Aorta (tissue), 5 donors: Measurements from ENCODE around the gene MRPL46. TPM values are rescaled to one million over a fixed set of nuclear protein-coding genes. Genes with fewer than 3 reads are reported as not detected.

ENCODE experiments used
- ATAC-seq: fragments of 200-7000 bp; cut with Tn5 transposase; one replicate; pipeline ENCODE4 v1.9.1; 2022; ENCODE audit warnings: moderate library complexity; ENCODE audit not compliant: low FRiP score
- DNase-seq, 2 donors: peaks; one replicate each; pipeline ENCODE4 v3.0.0-alpha.2; 2020
- H3K27ac ChIP-seq, 2 donors: one replicate each; pipeline ENCODE4 v1.5.1; 2013; ENCODE audit warnings: low read length in 2 of 2, mild to moderate bottlenecking in 2 of 2, moderate library complexity in 2 of 2, control low read depth in 1 of 2, inconsistent platforms in 1 of 2, low read depth in 1 of 2
- H3K27me3 ChIP-seq, 2 donors: one replicate each; pipeline ENCODE4 v1.6.1; 2013; ENCODE audit warnings: control low read depth in 1 of 2, low read length in 1 of 2, mild to moderate bottlenecking in 1 of 2, moderate library complexity in 1 of 2; ENCODE audit not compliant: insufficient read depth in 2 of 2, control insufficient read depth in 1 of 2
- H3K36me3 ChIP-seq, 2 donors: one replicate each; pipeline ENCODE4 v1.6.1; 2013; ENCODE audit warnings: control low read depth in 1 of 2, low read length in 1 of 2, mild to moderate bottlenecking in 1 of 2; ENCODE audit not compliant: insufficient read depth in 2 of 2, control insufficient read depth in 1 of 2
- H3K4me1 ChIP-seq, 2 donors: one replicate each; pipeline ENCODE4 v1.6.1; 2013; ENCODE audit warnings: low read length in 2 of 2, control low read depth in 1 of 2, mild to moderate bottlenecking in 1 of 2, moderate library complexity in 1 of 2; ENCODE audit not compliant: insufficient read depth in 2 of 2, control insufficient read depth in 1 of 2
- H3K4me3 ChIP-seq, 2 donors: one replicate each; pipeline ENCODE4 v1.5.1; 2013; ENCODE audit warnings: low read length in 2 of 2, control low read depth in 1 of 2, mild to moderate bottlenecking in 1 of 2
- H3K9me3 ChIP-seq: one replicate; pipeline ENCODE4 v1.6.1; 2013; ENCODE audit warnings: mild to moderate bottlenecking, low read length; ENCODE audit not compliant: control insufficient read depth
- WGBS, 2 donors: extraction: QIAGEN DNeasy Blood & Tissue Kit; methylation state at CpG; one replicate each; pipeline ENCODE4 v1.1.7; 2013; 5-methylcytosine and 5-hydroxymethylcytosine counted together
- intact Hi-C, 2 donors: fragments of 100-400 bp; cut with DNase I; formaldehyde crosslinking; loops; one replicate each; pipeline versions ENCODE4 v1.14.2 to v1.15.0; 2022
- polyA plus RNA-seq, 2 donors: library from polyadenylated mRNA; stranded (reverse); fragments of 200-250 nt; gene quantifications; one replicate each; pipeline ENCODE4 v1.2.3, GENCODE V29; 2013
- total RNA-seq, 2 donors: library from RNA; stranded (reverse); fragmentation: NEBNext Ultra II Directional; extraction: Animal tissue kit (Norgen Biotek cat#: 25700); gene quantifications; one replicate each; pipeline ENCODE4 v1.2.1, GENCODE V29; 2021
- donor health status: healthy with polysubstance abuse.
- donor health status: Bipolar disorder and iron deficiency.
- donor health status: DM: no; HTN: no; CAD: no.
- donor health status: DM: no; HTN: no; CAD: no.
- donor health status: DM: yes; HTN: yes; CAD: no.

Gene MRPL46
- total and polyA plus RNA-seq, 4 donors = 14.1 to 29.4 (median 20.1) TPM

DNA sequence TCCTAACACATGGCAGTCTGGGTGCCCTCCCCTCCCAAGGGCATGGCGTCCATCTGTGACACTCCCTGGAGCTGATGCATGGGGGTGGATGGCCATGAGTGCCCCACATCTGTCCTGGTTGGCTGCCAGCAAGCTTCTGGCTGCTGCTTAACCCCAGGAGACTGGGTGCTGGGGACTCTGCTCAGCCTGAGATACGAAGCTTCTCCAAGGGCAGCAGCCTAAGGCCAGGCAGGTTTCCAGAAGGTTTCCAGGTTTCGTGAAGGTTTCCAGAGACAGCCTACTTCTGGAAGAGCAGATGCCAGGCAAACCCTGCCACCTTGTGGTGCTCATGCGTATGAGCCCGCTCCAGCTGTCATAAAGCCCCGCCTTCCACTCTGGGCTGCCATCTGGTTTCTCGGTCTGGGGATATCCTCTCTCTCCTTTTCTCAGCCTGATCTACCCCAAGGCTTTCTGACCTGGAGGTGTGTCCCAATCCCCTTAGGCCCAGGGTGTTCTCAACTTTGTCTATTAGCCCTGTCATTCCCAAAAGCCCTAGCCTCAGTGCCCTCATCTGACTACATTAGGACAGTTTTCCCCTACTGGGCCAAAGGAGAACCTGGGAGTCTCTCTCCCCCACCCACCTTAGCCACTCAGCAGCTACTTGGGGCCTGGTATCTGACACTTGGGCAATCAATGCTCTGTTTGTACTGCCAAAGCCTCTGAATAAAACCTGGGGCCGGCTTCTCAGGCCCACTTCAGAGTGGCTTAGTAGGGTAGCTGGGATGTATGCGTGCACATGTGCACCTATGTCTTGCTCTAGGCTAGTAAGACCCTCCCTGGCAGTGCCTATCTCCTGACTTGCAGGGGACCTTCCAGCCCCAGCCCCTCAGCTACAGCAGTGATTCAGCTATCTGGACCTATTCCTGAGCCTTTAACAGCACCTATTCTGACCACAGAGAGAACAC is 12.0 kb downstream of the MRPL46 start:
- intact Hi-C loops = loop anchor here (5.0 to 10.0 kb wide), 4 partner anchors 120 to 1540 kb away; partner anchors contain the start of gene NTRK3 (in 1 of the 2)
- ATAC-seq (peak; percentile 47), DNase-seq (peak in 1 of 2 donors; percentile 59)
- 25 to 28% methylated on average over 9 of the region's 9 CpGs for WGBS, 2 donors
- no peaks in the 10 kb centered on the region for H3K27me3 ChIP-seq
- no peak overlapping the region for H3K4me3 ChIP-seq
- H3K4me1 ChIP-seq = no peaks in the 10 kb centered on the region
- no peak overlapping the region for H3K27ac ChIP-seq
- H3K36me3 ChIP-seq = peaks cover 4 to 14% of the 10 kb centered on the region in 2 donors
- no peaks in the 10 kb centered on the region for H3K9me3 ChIP-seq

GRCh38 chr15:88454236-88454635 is 13.0 kb downstream of the MRPL46 start:
- WGBS, 2 donors = 57 to 58% methylated on average over 1 of the region's 1 CpG
- no peak for DNase-seq
- Histone ChIP-seq H3K27ac (no peak overlapping the region), H3K9me3 (no peaks in the 10 kb centered on the region), H3K4me3 (no peak overlapping the region), H3K27me3 (no peaks in the 10 kb centered on the region), H3K4me1 (no peaks in the 10 kb centered on the region), H3K36me3 (peaks cover 0 to 6% of the 10 kb centered on the region in 2 donors)
- ATAC-seq = no peak
- intact Hi-C loops = loop anchor here (5.0 to 10.0 kb wide), 4 partner anchors 119 to 1539 kb away; partner anchors contain the start of gene NTRK3 (in 1 of the 2)

DNA sequence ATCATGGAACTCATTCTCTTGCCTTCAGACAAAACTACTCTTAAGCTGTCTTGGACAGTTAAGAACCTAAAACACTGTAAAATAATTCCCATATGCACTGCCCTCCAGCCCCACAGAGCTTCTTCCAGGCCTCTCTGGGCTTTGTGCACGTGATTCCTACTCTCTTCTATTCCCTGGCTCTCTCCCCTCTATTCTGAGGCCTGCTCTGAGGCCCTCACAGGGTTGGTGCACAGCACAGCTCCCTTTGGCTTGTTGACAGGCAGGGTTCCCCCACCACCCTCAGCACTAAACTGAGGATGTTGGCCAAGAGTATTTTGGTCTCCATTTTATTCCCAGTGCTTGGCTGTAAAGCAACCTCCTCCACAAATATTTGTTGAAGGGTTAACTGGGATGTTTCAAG is 13.5 kb downstream of the MRPL46 start:
- Histone ChIP-seq H3K4me3 (no peak overlapping the region), H3K4me1 (no peaks in the 10 kb centered on the region), H3K27me3 (no peaks in the 10 kb centered on the region), H3K36me3 (peaks cover 0 to 4% of the 10 kb centered on the region in 2 donors), H3K9me3 (no peaks in the 10 kb centered on the region), H3K27ac (no peak overlapping the region)
- WGBS, 2 donors = 25 to 27% methylated on average over 1 of the region's 1 CpG
- ATAC-seq (no peak), DNase-seq (no peak)
- intact Hi-C loops = loop anchor here (5.0 to 10.0 kb wide), 4 partner anchors 119 to 1539 kb away; partner anchors contain the start of gene NTRK3 (in 1 of the 2)

DNA sequence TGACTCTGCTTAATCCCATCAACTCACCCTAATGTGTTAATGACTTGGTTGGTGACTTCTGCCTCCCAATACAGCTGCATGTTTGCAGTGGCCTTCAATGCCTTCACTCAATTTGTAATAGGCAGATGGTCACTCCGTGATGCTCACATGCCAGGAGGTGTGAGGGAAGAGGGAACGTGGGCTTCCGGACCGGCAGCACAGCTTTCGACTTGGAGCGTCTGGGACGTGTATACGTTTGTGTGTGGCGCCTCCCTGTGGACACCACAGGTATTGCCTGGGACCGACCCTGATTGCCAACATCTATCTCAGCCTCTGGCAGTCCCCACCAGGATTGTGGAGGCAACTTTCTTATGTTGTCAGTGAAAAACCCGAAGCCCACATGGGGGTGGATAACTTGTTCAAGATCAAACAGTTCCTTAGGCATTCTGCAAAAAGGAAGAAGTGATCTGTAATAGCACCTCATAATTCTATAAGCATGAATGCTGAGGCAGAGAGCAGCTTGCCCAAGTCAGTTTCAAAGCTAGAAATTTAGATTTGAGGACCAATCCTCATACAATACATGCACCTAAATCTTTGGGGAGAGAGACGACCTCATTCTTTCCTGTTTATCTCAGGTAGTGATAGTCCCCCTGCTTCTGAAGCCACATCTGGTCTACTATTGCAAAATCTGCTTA is 16.9 kb downstream of the MRPL46 start:
- 3 to 5% methylated on average over 12 of the region's 12 CpGs for WGBS, 2 donors
- no peak overlapping the region for H3K4me3 ChIP-seq
- no peaks in the 10 kb centered on the region for H3K36me3 ChIP-seq
- intact Hi-C loops = loop anchor here (5.0 to 10.0 kb wide), 4 partner anchors 115 to 1535 kb away; partner anchors contain the start of gene NTRK3 (in 1 of the 2)
- H3K9me3 ChIP-seq = no peaks in the 10 kb centered on the region
- H3K4me1 ChIP-seq = no peaks in the 10 kb centered on the region
- no peaks in the 10 kb centered on the region for H3K27me3 ChIP-seq
- DNase-seq (peak; percentile 55 to 79), ATAC-seq (no peak)
- H3K27ac ChIP-seq = no peak overlapping the region

GRCh38 chr15:88449581-88449980 is 17.6 kb downstream of the MRPL46 start:
- H3K27ac ChIP-seq = no peak overlapping the region
- no peaks in the 10 kb centered on the region for H3K4me1 ChIP-seq
- DNase-seq (no peak), ATAC-seq (no peak)
- H3K36me3 ChIP-seq = no peaks in the 10 kb centered on the region
- intact Hi-C loops = no loop called here
- no peaks in the 10 kb centered on the region for H3K9me3 ChIP-seq
- no peak overlapping the region for H3K4me3 ChIP-seq
- no peaks in the 10 kb centered on the region for H3K27me3 ChIP-seq
- WGBS, 2 donors = 89 to 90% methylated on average over 8 of the region's 8 CpGs

DNA sequence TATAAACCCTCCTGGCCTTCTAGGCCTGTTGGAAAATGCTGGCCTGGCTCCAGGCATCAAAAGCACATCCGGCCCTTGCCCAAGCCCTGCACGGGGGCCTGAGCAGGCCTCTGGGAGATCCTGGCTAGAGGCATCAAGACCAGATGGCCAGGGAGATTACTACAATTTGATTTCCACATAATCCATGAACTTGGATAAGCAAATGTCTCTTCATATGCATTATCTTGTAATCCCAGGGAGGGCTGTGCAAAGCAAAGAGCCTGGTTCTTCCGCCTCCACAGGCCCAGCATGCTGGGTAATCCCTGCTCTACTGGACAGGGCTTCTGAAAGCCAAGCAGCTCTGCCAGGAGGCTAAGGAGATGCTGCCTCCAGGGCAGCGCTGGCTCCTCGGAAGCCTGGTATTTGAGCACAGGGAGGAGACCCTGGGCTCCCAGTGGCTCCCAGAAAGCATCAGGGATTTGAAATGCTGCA is 18.2 kb downstream of the MRPL46 start:
- intact Hi-C loops = no loop called here
- H3K36me3 ChIP-seq = no peaks in the 10 kb centered on the region
- no peak overlapping the region for H3K4me3 ChIP-seq
- no peaks in the 10 kb centered on the region for H3K9me3 ChIP-seq
- DNase-seq = no peak
- ATAC-seq = no peak
- WGBS, 2 donors = 88 to 91% methylated on average over 5 of the region's 5 CpGs
- H3K27me3 ChIP-seq = no peaks in the 10 kb centered on the region
- no peak overlapping the region for H3K27ac ChIP-seq
- no peaks in the 10 kb centered on the region for H3K4me1 ChIP-seq

GRCh38 chr15:88447741-88448140 is 19.4 kb downstream of the MRPL46 start:
- Histone ChIP-seq H3K9me3 (no peaks in the 10 kb centered on the region), H3K27ac (no peak overlapping the region), H3K4me3 (no peak overlapping the region), H3K27me3 (no peaks in the 10 kb centered on the region), H3K4me1 (no peaks in the 10 kb centered on the region), H3K36me3 (no peaks in the 10 kb centered on the region)
- 79 to 85% methylated on average over 1 of the region's 1 CpG for WGBS, 2 donors
- DNase-seq (no peak), ATAC-seq (no peak)
- intact Hi-C loops = no loop called here

DNA sequence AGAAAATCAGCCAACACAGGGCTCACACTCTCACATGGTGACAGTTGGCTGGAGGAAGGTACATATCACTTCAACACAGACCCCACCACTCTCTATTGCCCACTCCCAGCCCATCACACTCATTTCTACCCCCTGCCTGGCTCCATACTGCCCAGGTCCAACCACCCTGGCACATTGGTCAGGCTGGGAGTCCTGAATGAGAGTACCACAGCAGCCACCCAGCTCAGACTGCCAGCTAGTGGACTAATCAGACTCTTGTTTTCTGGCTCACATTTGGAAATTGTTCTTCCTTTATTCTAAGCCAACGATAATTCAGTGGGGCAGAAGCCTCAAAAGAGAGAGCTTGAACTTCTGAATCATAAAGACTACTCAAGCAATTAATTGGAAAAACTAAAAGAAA is 20.0 kb downstream of the MRPL46 start:
- intact Hi-C loops = no loop called here
- ATAC-seq (no peak), DNase-seq (no peak)
- 56% methylated on average over 1 of the region's 1 CpG for WGBS, 2 donors
- H3K36me3 ChIP-seq = no peaks in the 10 kb centered on the region
- no peaks in the 10 kb centered on the region for H3K27me3 ChIP-seq
- H3K27ac ChIP-seq = no peak overlapping the region
- H3K9me3 ChIP-seq = peaks cover 4% of the 10 kb centered on the region
- no peak overlapping the region for H3K4me3 ChIP-seq
- H3K4me1 ChIP-seq = no peaks in the 10 kb centered on the region
